ENCODE measurements around the gene IL18R1. TPM values are rescaled to one million over a fixed set of nuclear protein-coding genes. Genes with fewer than 3 reads are reported as not detected.

The IL18R1 gene
- total and polyA plus RNA-seq, 4 donors: 4.8 to 12.7 (median 5.9) TPM

DNA sequence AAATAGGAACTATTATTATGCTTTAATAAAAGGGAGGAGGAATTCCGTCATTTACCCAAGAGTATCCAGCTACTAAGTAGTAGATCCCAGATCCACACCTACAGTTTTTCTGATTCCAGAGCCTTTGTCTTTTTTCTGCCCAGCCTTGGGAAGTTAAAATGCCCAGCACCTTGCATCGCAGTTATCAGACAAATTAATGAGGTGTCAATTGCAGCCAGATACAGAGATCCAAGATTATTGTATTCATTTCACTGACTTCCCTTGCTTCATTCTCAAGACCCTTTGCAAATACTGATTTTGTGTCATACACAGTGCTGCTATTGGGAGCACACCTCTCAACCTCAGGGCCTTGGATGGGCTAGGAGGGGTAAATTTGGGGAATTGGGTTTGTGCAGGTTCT, 1.1 kb downstream of the IL18R1 start:
- peak overlapping the region; percentile 43 to 88 (median 85) for H3K4me3 ChIP-seq (ENCODE audit: low read depth in 1 of 3, low read length in 3 of 3)
- no peaks in the 10 kb centered on the region for H3K9me3 ChIP-seq (ENCODE audit: control insufficient read depth in 4 of 4, low read length in 3 of 4)
- H3K4me1 ChIP-seq (ENCODE audit: control insufficient read depth in 4 of 4, insufficient read depth in 4 of 4, low read length in 3 of 4): peaks cover 0 to 12% (median 7%) of the 10 kb centered on the region in 4 donors
- peak overlapping the region in 1 of 2 donors; percentile 65 for H3K27ac ChIP-seq (ENCODE audit: low read depth in 1 of 2, low read length in 2 of 2)
- H3K27me3 ChIP-seq (ENCODE audit: control insufficient read depth in 4 of 4, insufficient read depth in 4 of 4, low read length in 3 of 4): no peaks in the 10 kb centered on the region
- no peaks in the 10 kb centered on the region for H3K36me3 ChIP-seq (ENCODE audit: control insufficient read depth in 4 of 4, insufficient read depth in 3 of 4, low read depth in 1 of 4, low read length in 3 of 4)
- H3K9ac ChIP-seq (ENCODE audit: low read depth in 1 of 2, low read length in 2 of 2): peak overlapping the region; percentile 61 to 90
- WGBS: 71% methylated on average over 2 of the region's 2 CpGs
- no peak for DNase-seq (ENCODE audit: low spot score)
- TF ChIP-seq JUND (IDR thresholded peaks at IDR 0.05) (no peak), FOXA1 (IDR thresholded peaks at IDR 0.05) (no peak), TAF1 (conservative IDR thresholded peaks at IDR 0.05) (no peak), RXRA (IDR thresholded peaks at IDR 0.05) (no peak), YY1 (IDR thresholded peaks at IDR 0.05) (no peak), HNF4G (IDR thresholded peaks at IDR 0.05) (no peak), FOXA2 (IDR thresholded peaks at IDR 0.05) (no peak), RAD21 (IDR thresholded peaks at IDR 0.05) (no peak)
- TF ChIP-seq, protein P1, sequence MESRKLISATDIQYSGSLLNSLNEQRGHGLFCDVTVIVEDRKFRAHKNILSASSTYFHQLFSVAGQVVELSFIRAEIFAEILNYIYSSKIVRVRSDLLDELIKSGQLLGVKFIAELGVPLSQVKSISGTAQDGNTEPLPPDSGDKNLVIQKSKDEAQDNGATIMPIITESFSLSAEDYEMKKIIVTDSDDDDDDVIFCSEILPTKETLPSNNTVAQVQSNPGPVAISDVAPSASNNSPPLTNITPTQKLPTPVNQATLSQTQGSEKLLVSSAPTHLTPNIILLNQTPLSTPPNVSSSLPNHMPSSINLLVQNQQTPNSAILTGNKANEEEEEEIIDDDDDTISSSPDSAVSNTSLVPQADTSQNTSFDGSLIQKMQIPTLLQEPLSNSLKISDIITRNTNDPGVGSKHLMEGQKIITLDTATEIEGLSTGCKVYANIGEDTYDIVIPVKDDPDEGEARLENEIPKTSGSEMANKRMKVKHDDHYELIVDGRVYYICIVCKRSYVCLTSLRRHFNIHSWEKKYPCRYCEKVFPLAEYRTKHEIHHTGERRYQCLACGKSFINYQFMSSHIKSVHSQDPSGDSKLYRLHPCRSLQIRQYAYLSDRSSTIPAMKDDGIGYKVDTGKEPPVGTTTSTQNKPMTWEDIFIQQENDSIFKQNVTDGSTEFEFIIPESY (IDR thresholded peaks at IDR 0.05): no peak
- TF ChIP-seq, protein P2, sequence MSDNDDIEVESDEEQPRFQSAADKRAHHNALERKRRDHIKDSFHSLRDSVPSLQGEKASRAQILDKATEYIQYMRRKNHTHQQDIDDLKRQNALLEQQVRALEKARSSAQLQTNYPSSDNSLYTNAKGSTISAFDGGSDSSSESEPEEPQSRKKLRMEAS (IDR thresholded peaks at IDR 0.05): no peak

DNA sequence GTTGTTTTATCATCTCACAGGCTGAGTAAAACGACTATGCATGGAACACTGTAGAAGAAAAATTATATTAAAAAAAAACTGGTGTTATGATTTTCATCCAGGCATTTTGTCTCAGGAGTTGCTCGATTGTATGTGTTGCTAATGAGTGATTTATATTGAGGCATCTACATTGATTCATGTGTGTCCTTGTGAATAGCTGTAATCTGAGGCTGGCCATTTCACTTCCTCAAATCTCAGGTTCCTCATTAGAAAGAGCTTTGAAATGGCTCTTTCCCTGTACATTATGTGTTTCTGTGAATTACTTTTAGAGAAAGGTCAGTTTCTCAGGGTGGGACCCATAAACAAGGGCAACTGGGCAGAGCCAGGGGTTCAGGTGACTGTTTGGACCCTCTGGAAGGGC, 2.3 kb downstream of the IL18R1 start:
- WGBS: 81% methylated on average over 2 of the region's 2 CpGs
- Histone ChIP-seq H3K27me3 (ENCODE audit: control insufficient read depth in 4 of 4, insufficient read depth in 4 of 4, low read length in 3 of 4) (no peaks in the 10 kb centered on the region), H3K4me3 (ENCODE audit: low read depth in 1 of 3, low read length in 3 of 3) (no peak overlapping the region), H3K27ac (ENCODE audit: low read depth in 1 of 2, low read length in 2 of 2) (no peak overlapping the region), H3K4me1 (ENCODE audit: control insufficient read depth in 4 of 4, insufficient read depth in 4 of 4, low read length in 3 of 4) (peaks cover 0 to 12% (median 7%) of the 10 kb centered on the region in 4 donors), H3K9me3 (ENCODE audit: control insufficient read depth in 4 of 4, low read length in 3 of 4) (no peaks in the 10 kb centered on the region), H3K36me3 (ENCODE audit: control insufficient read depth in 4 of 4, insufficient read depth in 3 of 4, low read depth in 1 of 4, low read length in 3 of 4) (peaks cover 0 to 2% (median 0%) of the 10 kb centered on the region in 4 donors), H3K9ac (ENCODE audit: low read depth in 1 of 2, low read length in 2 of 2) (no peak overlapping the region)
- TF ChIP-seq RAD21 (IDR thresholded peaks at IDR 0.05): no peak
- no peak for DNase-seq (ENCODE audit: low spot score)

DNA sequence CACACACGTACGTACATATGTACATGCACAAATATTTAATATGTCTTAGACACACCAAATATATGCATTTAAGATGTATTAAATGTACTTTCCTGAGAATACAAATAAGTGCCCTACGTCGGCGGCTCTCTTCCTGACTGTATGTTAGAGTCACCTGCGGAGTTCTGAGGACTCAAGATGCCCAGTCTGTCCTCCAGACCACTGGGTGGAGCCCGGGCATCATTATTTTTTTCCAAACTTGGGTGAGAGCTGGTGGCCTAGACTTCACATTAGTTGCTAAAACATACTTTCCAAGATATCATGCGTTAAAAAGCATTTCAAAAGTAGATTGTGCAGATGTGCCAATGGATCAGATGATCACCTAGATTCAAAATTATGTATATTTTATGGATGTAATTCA, 2.9 kb downstream of the IL18R1 start:
- DNase-seq (ENCODE audit: low spot score): no peak
- 95% methylated on average over 8 of the region's 8 CpGs for WGBS
- TF ChIP-seq FOXA1 (IDR thresholded peaks at IDR 0.05) (no peak), YY1 (IDR thresholded peaks at IDR 0.05) (no peak), TAF1 (conservative IDR thresholded peaks at IDR 0.05) (no peak)
- TF ChIP-seq, protein P3, sequence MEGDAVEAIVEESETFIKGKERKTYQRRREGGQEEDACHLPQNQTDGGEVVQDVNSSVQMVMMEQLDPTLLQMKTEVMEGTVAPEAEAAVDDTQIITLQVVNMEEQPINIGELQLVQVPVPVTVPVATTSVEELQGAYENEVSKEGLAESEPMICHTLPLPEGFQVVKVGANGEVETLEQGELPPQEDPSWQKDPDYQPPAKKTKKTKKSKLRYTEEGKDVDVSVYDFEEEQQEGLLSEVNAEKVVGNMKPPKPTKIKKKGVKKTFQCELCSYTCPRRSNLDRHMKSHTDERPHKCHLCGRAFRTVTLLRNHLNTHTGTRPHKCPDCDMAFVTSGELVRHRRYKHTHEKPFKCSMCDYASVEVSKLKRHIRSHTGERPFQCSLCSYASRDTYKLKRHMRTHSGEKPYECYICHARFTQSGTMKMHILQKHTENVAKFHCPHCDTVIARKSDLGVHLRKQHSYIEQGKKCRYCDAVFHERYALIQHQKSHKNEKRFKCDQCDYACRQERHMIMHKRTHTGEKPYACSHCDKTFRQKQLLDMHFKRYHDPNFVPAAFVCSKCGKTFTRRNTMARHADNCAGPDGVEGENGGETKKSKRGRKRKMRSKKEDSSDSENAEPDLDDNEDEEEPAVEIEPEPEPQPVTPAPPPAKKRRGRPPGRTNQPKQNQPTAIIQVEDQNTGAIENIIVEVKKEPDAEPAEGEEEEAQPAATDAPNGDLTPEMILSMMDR (IDR thresholded peaks at IDR 0.05; ENCODE audit: low read depth, low read length, missing input control): no peak
- TF ChIP-seq, protein P4, sequence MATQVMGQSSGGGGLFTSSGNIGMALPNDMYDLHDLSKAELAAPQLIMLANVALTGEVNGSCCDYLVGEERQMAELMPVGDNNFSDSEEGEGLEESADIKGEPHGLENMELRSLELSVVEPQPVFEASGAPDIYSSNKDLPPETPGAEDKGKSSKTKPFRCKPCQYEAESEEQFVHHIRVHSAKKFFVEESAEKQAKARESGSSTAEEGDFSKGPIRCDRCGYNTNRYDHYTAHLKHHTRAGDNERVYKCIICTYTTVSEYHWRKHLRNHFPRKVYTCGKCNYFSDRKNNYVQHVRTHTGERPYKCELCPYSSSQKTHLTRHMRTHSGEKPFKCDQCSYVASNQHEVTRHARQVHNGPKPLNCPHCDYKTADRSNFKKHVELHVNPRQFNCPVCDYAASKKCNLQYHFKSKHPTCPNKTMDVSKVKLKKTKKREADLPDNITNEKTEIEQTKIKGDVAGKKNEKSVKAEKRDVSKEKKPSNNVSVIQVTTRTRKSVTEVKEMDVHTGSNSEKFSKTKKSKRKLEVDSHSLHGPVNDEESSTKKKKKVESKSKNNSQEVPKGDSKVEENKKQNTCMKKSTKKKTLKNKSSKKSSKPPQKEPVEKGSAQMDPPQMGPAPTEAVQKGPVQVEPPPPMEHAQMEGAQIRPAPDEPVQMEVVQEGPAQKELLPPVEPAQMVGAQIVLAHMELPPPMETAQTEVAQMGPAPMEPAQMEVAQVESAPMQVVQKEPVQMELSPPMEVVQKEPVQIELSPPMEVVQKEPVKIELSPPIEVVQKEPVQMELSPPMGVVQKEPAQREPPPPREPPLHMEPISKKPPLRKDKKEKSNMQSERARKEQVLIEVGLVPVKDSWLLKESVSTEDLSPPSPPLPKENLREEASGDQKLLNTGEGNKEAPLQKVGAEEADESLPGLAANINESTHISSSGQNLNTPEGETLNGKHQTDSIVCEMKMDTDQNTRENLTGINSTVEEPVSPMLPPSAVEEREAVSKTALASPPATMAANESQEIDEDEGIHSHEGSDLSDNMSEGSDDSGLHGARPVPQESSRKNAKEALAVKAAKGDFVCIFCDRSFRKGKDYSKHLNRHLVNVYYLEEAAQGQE (IDR thresholded peaks at IDR 0.05): no peak
- Histone ChIP-seq H3K9ac (ENCODE audit: low read depth in 1 of 2, low read length in 2 of 2) (no peak overlapping the region), H3K4me1 (ENCODE audit: control insufficient read depth in 4 of 4, insufficient read depth in 4 of 4, low read length in 3 of 4) (peaks cover 0 to 12% (median 7%) of the 10 kb centered on the region in 4 donors), H3K4me3 (ENCODE audit: low read depth in 1 of 3, low read length in 3 of 3) (no peak overlapping the region), H3K27ac (ENCODE audit: low read depth in 1 of 2, low read length in 2 of 2) (no peak overlapping the region), H3K27me3 (ENCODE audit: control insufficient read depth in 4 of 4, insufficient read depth in 4 of 4, low read length in 3 of 4) (no peaks in the 10 kb centered on the region), H3K9me3 (ENCODE audit: control insufficient read depth in 4 of 4, low read length in 3 of 4) (no peaks in the 10 kb centered on the region), H3K36me3 (ENCODE audit: control insufficient read depth in 4 of 4, insufficient read depth in 3 of 4, low read depth in 1 of 4, low read length in 3 of 4) (peaks cover 0 to 5% (median 2%) of the 10 kb centered on the region in 4 donors)
